Measurements from ENCODE around the gene BANK1. TPM values are rescaled to one million over a fixed set of nuclear protein-coding genes. Genes with fewer than 3 reads are reported as not detected.
A peak's percentile ranks its signal among the peaks of the same experiment; 100 is the strongest.

Gene BANK1
- total RNA-seq, 2 donors from 2014 or later, result 0.17 to 0.50 TPM

DNA sequence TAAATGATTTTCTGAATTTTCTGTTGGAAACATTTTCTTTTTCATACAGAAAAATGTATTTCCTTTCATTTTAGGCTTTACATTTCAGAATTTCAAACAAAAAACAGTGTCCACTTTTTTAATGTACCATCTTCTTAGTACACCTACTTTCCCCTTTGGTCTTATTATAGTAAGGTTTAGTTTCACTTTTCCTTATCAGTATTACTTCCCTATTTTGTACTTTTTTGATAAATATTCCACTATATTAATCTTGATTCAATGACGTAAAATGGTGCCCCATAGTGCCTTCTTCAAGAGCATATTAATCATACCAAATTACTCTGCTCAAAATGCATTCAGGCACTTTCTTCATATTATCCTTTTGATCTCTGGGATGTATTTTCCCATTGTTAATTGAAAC, 52.5 kb downstream of the BANK1 start:
- H3K9me3 Mint-ChIP-seq, result no peaks in the 10 kb centered on the region
- no peaks in the 10 kb centered on the region for H3K4me1 Mint-ChIP-seq
- no peaks in the 10 kb centered on the region for H3K36me3 Mint-ChIP-seq (ENCODE audit: low read depth)
- no peak overlapping the region for H3K4me3 Mint-ChIP-seq
- peaks cover 4% of the 10 kb centered on the region for H3K27me3 Mint-ChIP-seq
- no peak for ATAC-seq (replicated peaks)
- no peak overlapping the region for H3K27ac Mint-ChIP-seq

DNA sequence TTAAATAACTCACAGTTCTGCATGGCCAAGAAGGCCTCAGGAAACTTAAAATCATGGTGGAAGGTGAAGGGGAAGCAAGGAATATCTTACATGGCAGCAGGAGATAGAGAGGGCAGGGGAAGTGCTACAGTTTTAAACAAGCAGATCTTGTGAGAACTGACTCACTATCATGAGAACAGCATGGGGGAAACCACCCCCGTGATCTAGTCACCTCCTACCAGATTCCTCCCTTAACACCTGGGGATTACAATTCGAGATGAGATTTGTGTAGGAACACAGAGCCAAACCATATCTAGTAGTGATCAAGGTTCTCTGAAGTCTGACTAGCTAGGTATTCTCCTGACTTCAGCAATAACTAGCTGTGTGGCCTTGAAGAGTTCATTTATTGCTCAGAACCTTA, 56.0 kb downstream of the BANK1 start:
- Mint-ChIP-seq H3K36me3 (ENCODE audit: low read depth) (no peaks in the 10 kb centered on the region), H3K4me1 (no peaks in the 10 kb centered on the region), H3K27ac (no peak overlapping the region), H3K4me3 (no peak overlapping the region), H3K27me3 (no peaks in the 10 kb centered on the region), H3K9me3 (no peaks in the 10 kb centered on the region)
- no peak for ATAC-seq (replicated peaks)

DNA sequence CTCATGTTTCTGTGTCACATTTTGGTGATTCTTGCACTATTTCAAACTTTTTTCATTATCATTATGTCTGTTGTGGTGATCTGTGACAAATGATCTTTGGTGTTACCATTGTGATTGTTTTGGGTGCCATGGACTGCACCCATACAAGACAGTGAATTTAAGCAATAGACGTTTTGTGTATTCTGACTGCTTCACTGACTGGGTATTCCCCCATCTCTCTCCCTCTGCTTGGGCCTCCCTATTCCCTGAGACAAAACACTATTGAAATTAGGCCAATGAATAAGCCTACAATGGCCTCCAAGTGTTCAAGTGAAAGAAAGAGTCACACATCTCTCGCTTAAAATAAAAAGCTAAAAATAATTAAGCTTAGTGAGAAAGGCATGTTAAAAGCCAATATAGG, 60.2 kb downstream of the BANK1 start:
- Mint-ChIP-seq H3K4me1 (no peaks in the 10 kb centered on the region), H3K9me3 (no peaks in the 10 kb centered on the region), H3K4me3 (no peak overlapping the region), H3K27ac (no peak overlapping the region), H3K36me3 (ENCODE audit: low read depth) (no peaks in the 10 kb centered on the region), H3K27me3 (peaks cover under 1% of the 10 kb centered on the region)
- ATAC-seq (replicated peaks), result no peak

DNA sequence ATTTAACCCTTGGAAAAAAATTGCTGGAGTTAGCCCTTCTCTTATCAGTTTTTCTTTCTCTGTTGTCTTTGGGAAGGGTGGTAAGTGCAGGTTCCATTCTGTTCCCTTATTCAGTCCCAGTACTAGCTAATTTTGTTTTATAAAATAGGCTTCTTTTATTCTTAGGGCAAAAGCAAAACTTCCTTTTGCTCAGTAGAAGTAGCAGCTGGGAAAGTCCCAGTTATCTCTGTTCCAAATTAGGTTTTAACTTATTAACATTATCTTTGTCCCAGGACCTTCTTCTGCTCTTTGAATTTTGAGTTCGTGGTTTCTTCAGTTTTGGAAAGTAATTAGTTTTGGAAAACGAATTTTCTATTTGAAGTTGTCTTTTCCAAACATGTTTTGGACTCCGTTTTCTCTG, 61.1 kb downstream of the BANK1 start:
- no peak overlapping the region for H3K27ac Mint-ChIP-seq
- H3K36me3 Mint-ChIP-seq (ENCODE audit: low read depth), result no peaks in the 10 kb centered on the region
- no peaks in the 10 kb centered on the region for H3K9me3 Mint-ChIP-seq
- no peak overlapping the region for H3K4me3 Mint-ChIP-seq
- no peaks in the 10 kb centered on the region for H3K4me1 Mint-ChIP-seq
- peaks cover 6% of the 10 kb centered on the region for H3K27me3 Mint-ChIP-seq
- ATAC-seq (replicated peaks), result no peak

DNA sequence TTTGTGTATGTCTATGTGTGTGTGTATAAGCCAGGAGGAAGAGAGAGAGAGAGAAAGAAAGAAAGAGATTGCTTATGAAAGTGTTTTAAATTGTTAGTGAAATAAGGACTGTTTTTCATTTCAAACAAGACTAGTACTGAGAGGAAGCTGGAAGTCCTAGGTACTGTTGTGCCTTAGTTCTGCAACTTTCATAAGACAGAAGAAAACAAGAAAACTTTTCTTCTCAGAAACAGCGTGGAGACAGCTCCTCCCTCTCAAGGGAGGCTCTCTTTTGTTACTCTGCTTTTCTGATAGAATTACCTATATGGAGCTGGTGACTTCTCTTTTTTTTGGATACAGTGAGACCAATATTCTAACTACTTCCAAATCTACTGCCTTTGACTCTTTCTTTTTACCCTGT, 62.5 kb downstream of the BANK1 start:
- ATAC-seq (replicated peaks), result no peak
- H3K4me1 Mint-ChIP-seq, result no peaks in the 10 kb centered on the region

DNA sequence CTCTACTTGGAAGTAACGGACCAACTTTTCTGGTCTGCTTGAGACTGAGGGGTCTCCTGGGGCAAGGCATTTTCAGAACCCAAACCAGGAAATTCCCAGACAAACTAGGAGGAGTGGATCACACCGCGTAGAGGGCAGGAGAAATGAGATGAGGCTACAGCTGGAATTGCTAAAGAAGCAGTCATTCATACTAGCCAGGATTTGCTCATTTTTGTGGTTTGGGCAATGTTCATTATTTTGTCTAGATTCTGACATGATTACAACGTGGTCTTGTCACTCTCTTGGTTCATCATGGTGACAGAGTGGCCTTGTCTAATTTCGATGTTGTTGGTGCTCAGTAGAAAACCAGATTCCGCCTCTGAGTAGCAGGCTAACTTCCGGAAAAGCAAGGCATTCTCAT, 63.2 kb downstream of the BANK1 start:
- Mint-ChIP-seq H3K4me1 (no peaks in the 10 kb centered on the region), H3K27me3 (peaks cover 11% of the 10 kb centered on the region), H3K36me3 (ENCODE audit: low read depth) (no peaks in the 10 kb centered on the region), H3K9me3 (no peaks in the 10 kb centered on the region), H3K4me3 (no peak overlapping the region), H3K27ac (no peak overlapping the region)
- ATAC-seq (replicated peaks), result no peak

More for the DNA sequence above, 62.5 kb downstream of the BANK1 start:
- no peaks in the 10 kb centered on the region for H3K36me3 Mint-ChIP-seq (ENCODE audit: low read depth)
- no peaks in the 10 kb centered on the region for H3K9me3 Mint-ChIP-seq
- H3K27ac Mint-ChIP-seq, result no peak overlapping the region
- no peak overlapping the region for H3K4me3 Mint-ChIP-seq
- H3K27me3 Mint-ChIP-seq, result peaks cover 8% of the 10 kb centered on the region

DNA sequence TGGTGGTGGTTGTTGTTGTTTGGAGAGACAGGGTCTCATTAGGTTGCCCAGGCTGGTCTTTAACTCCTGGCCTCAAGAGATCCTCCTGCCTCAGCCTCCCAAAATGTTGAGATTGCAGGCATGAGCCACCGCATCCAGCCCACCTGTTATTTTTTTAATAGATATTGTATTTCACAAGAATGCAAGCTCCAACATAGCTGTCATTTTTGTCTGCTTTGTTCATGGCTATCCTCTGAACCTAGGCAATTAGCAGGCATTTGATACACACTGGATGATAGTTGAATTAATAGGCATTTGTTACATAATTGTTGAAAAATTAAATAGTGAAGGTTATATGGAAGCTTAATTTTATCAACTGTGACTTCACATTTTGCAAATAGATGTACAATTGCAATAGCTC, 64.7 kb downstream of the BANK1 start:
- no peak for ATAC-seq (replicated peaks)
- Mint-ChIP-seq H3K27me3 (peaks cover 14% of the 10 kb centered on the region), H3K9me3 (no peaks in the 10 kb centered on the region), H3K36me3 (ENCODE audit: low read depth) (no peaks in the 10 kb centered on the region), H3K4me3 (no peak overlapping the region), H3K27ac (no peak overlapping the region), H3K4me1 (no peaks in the 10 kb centered on the region)

DNA sequence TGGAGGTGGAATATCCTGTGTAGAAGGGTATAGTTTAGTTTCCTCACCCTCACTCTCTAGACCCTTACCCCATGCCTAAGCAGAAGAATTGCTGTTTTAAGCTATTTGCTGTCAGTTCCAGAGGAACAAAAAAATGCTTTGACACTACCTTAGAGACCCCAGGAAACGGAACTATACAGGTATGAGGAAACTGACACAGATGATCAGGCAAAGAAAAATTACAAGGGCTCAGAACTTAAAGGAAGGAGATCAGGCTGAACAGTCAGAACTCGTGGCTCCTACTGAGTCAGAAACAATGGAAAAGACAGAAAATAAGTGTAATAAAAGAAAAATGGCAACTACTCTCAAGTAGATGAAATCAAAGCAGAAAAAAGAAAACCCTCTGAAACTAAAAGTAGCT, 65.6 kb downstream of the BANK1 start:
- Mint-ChIP-seq H3K4me1 (no peaks in the 10 kb centered on the region), H3K27ac (no peak overlapping the region), H3K9me3 (no peaks in the 10 kb centered on the region), H3K4me3 (no peak overlapping the region), H3K27me3 (peaks cover 18% of the 10 kb centered on the region), H3K36me3 (ENCODE audit: low read depth) (no peaks in the 10 kb centered on the region)
- no peak for ATAC-seq (replicated peaks)

DNA sequence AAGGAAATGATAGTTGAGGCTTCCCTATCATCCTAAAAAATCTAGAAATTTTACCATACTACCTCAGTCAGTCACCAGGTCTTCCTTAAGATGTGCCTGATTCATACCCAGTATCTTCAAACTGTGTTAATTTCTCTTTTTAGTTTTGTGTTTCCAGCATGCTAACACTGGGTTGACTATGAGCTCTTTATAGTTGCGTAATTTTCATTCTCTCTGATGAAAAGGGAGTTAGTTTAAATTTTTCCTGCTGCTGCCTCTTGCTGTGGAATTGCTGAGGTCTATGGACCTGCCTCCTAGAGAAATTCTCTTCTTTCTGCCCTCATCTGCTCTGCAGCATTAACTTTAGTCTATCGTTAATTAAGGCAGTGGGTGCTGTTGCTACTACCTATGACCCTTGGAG, 66.6 kb downstream of the BANK1 start:
- no peaks in the 10 kb centered on the region for H3K9me3 Mint-ChIP-seq
- no peaks in the 10 kb centered on the region for H3K4me1 Mint-ChIP-seq
- no peaks in the 10 kb centered on the region for H3K36me3 Mint-ChIP-seq (ENCODE audit: low read depth)
- H3K27ac Mint-ChIP-seq, result no peak overlapping the region
- H3K4me3 Mint-ChIP-seq, result no peak overlapping the region
- no peak for ATAC-seq (replicated peaks)
- peaks cover 18% of the 10 kb centered on the region for H3K27me3 Mint-ChIP-seq

DNA sequence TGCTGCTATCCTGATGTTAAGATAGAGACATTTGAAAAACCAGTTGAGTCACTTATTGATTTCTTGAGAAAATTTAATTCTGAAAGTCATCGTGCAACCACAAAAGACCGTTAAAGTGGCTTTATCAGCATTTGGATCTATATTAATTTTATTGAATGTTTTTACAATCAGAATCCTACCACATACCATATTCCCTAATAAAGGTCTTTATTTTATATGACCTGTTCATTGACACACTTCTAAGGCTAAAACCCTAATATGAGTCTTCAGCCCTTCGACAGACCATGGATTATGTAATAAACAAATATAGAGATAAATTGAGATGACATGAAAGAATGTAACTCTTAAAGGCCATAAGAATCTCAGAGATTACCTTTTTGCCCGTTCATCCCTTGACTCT, 68.1 kb downstream of the BANK1 start:
- H3K27me3 Mint-ChIP-seq, result peaks cover 18% of the 10 kb centered on the region
- H3K27ac Mint-ChIP-seq, result no peak overlapping the region
- H3K4me3 Mint-ChIP-seq, result no peak overlapping the region
- no peaks in the 10 kb centered on the region for H3K9me3 Mint-ChIP-seq
- H3K4me1 Mint-ChIP-seq, result no peaks in the 10 kb centered on the region
- ATAC-seq (replicated peaks), result no peak
- no peaks in the 10 kb centered on the region for H3K36me3 Mint-ChIP-seq (ENCODE audit: low read depth)

DNA sequence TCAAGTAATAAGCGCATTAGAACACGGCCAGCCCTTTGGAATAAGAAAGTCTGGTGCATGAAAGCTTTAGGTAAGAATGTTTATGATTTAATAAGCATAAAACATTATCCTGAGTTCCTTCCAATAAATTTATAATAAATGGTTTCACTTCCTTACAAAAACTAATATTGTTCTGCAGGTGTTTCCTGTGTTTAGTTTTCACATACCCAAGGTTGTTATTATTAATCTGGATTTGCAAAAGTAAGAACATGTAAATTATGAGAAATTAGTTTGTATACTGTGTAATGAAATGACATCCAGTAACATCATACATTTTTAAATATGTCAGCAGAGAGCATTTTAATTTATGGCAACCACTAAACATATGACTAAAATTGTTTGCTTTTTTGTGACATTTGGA, 72.1 kb downstream of the BANK1 start:
- no peak overlapping the region for H3K27ac Mint-ChIP-seq
- H3K9me3 Mint-ChIP-seq, result no peaks in the 10 kb centered on the region
- ATAC-seq (replicated peaks), result no peak
- no peak overlapping the region for H3K4me3 Mint-ChIP-seq
- H3K36me3 Mint-ChIP-seq (ENCODE audit: low read depth), result no peaks in the 10 kb centered on the region
- H3K4me1 Mint-ChIP-seq, result no peaks in the 10 kb centered on the region
- peaks cover 19% of the 10 kb centered on the region for H3K27me3 Mint-ChIP-seq

DNA sequence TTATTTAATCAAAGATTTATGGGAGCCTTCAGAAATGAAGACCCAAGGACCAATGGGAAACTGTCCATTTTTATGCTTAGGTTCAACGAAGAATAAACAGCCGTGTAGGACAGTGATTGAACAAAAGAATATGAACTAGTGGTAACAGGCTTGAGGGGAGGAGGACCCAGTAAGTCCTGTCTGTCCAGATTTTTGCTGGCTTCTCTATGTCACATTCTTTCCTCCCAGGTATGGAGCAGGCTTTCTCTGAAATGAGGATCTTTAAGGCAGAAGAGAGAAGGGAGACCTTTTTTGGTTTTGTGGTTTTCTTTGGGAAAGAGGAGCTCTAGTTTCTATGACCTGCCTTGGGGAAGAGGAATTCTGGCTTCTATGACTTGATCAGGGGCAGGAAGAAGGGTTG, 74.1 kb downstream of the BANK1 start:
- no peak overlapping the region for H3K4me3 Mint-ChIP-seq
- no peak for ATAC-seq (replicated peaks)
- H3K4me1 Mint-ChIP-seq, result no peaks in the 10 kb centered on the region
- H3K36me3 Mint-ChIP-seq (ENCODE audit: low read depth), result no peaks in the 10 kb centered on the region
- H3K27me3 Mint-ChIP-seq, result peaks cover 13% of the 10 kb centered on the region
- no peak overlapping the region for H3K27ac Mint-ChIP-seq
- no peaks in the 10 kb centered on the region for H3K9me3 Mint-ChIP-seq

DNA sequence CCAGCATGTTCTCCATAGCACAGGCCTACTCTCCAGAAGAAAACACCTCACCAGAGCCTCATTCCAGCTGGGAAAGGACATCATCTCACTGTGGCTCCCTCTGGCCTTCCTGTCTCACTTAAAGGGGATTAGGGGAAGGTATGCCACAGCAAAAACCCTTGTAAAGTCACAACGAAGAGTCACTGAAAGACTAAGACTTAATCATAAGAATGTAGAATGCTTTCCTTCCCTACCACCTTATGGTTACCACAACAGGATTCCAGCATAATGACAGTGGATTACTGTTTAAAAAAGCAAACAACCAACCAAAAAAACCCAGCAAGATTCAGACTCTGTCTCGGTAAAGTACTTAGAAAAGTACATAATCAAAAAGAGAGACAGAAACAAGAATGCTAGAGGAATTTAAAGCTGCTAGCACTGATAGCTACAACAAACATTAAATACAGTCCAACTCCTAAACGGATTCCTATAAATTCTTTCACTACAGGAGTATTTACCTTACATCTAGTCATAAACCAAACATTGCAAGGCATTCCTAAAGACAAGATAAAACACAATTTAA, 75.1 kb downstream of the BANK1 start:
- Mint-ChIP-seq H3K36me3 (ENCODE audit: low read depth) (no peaks in the 10 kb centered on the region), H3K9me3 (no peaks in the 10 kb centered on the region), H3K27me3 (peaks cover 14% of the 10 kb centered on the region), H3K4me1 (no peaks in the 10 kb centered on the region), H3K4me3 (no peak overlapping the region), H3K27ac (no peak overlapping the region)
- ATAC-seq (replicated peaks), result no peak

DNA sequence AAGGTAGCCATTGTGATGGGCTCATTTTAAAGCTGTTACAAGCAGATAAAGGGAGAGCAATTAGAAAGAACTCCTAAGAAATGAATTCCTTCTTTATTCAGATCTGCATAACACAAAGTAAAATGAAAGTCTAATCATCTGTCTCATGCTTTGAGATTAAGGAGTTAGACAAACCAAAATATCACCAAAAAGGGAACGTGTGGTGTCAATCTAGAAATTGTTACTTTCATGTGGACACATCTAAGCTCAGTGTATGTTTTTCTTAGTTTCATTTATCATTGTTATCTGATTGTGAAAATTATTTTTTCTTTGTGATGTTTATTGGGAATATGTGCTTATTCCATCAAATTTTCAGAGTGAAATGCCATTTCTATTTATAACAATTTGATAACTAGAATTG, 80.3 kb downstream of the BANK1 start:
- Mint-ChIP-seq H3K9me3 (no peaks in the 10 kb centered on the region), H3K27ac (no peak overlapping the region), H3K27me3 (peaks cover 22% of the 10 kb centered on the region), H3K36me3 (ENCODE audit: low read depth) (no peaks in the 10 kb centered on the region), H3K4me1 (no peaks in the 10 kb centered on the region), H3K4me3 (no peak overlapping the region)
- no peak for ATAC-seq (replicated peaks)

DNA sequence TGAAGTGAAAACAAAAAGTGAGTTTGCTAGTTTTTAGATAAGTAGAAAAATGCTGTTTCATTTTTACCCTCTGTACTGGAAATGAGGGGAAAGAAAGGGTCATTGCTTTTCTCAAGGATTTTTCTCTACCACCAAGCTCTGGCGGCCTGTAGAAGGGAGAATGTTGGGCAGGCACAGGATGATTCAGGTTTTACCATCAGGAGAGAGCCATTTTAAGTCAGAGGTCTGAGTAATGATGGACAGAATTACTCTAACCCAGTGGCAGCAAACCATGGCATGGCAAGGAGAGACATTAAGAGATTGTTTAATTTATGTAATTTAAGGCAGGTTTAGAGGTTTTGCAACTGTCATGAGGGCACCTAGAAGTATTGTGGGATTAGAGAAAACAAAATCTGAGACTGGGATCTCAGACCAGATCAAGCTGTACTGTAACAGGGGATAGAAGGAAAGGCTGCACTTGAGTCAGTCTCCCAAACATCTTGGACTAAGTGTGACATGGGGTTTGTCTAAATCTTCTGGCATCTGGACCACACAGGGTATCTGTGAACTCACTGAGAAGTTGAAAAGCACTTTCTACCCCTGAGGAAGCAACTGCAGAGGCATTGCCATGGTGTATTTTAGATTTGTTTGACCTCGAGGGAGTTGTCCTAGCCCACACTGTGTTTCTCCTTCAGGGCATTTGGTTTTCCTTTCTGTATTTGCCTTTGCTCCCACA, 81.6 kb downstream of the BANK1 start:
- Mint-ChIP-seq H3K4me3 (no peak overlapping the region), H3K27ac (no peak overlapping the region), H3K9me3 (no peaks in the 10 kb centered on the region), H3K36me3 (ENCODE audit: low read depth) (no peaks in the 10 kb centered on the region), H3K27me3 (peaks cover 29% of the 10 kb centered on the region), H3K4me1 (no peaks in the 10 kb centered on the region)
- ATAC-seq (replicated peaks), result peak; percentile 52

DNA sequence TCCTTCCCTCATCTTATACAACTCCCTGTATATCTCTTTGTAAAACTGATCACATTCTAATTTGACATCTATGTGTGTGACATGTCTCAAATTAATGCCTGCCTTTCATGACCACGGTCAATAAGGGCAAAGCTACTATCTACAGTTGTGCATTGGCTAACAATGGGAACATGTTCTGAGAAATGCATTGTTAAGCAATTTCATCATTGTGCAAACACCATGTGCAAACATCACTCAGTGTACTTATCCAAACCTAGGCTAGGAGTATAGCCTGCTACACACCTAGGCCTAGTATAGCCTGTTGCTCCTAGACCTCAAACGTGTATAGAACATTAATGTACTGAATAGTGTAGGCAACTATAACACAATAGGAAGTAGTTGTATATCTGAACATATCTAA, 95.0 kb downstream of the BANK1 start:
- Mint-ChIP-seq H3K4me3 (no peak overlapping the region), H3K27me3 (no peaks in the 10 kb centered on the region), H3K27ac (no peak overlapping the region), H3K9me3 (no peaks in the 10 kb centered on the region), H3K36me3 (ENCODE audit: low read depth) (no peaks in the 10 kb centered on the region), H3K4me1 (no peaks in the 10 kb centered on the region)
- no peak for ATAC-seq (replicated peaks)

Measured in activated T-helper 17 cell treated with anti-CD3 and anti-CD28 coated beads, Interleukin-2, amount 50 U/mL, for 72 hours (primary cell).